Adipocyte (in vitro differentiated cells): Measurements from ENCODE around the gene IFNG-AS1.
A peak's percentile ranks its signal among the peaks of the same experiment; 100 is the strongest.

ENCODE experiments used
- DNase-seq: peaks from one replicate; pipeline ENCODE4 v3.0.0-alpha.2; 2015; ENCODE audit warnings: low read depth
- H3K27me3 ChIP-seq: replicated peaks from 2 replicates; pipeline ENCODE4 v1.7.0; 2013; ENCODE audit warnings: mild to moderate bottlenecking, low read length, moderate library complexity; ENCODE audit not compliant: control insufficient read depth, insufficient read depth
- H3K36me3 ChIP-seq: 2 replicates; pipeline ENCODE4 v1.7.0; 2013; ENCODE audit warnings: low read length, mild to moderate bottlenecking, moderate library complexity; ENCODE audit not compliant: control insufficient read depth, insufficient read depth, severe bottlenecking
- H3K4me1 ChIP-seq: 2 replicates; pipeline ENCODE4 v1.7.0; 2013; ENCODE audit warnings: mild to moderate bottlenecking, low read length, moderate library complexity; ENCODE audit not compliant: control insufficient read depth, insufficient read depth
- H3K4me3 ChIP-seq: 2 replicates; pipeline ENCODE4 v1.7.0; 2013; ENCODE audit warnings: mild to moderate bottlenecking, low read length, moderate library complexity
- H3K9ac ChIP-seq: 2 replicates; pipeline ENCODE4 v1.7.0; 2013; ENCODE audit warnings: mild to moderate bottlenecking, low read length, moderate library complexity
- H3K9me3 ChIP-seq: 2 replicates; pipeline ENCODE4 v1.7.0; 2013; ENCODE audit warnings: mild to moderate bottlenecking, low read length, moderate library complexity; ENCODE audit not compliant: control insufficient read depth

IFNG-AS1 gene

GRCh38 chr12:67989184-67989920, at the start of gene IFNG-AS1:
Gene IFNG-AS1 (plus strand): TSS chr12:67989447.
- Histone ChIP-seq H3K9me3 (no peaks in the 10 kb centered on the region), H3K27me3 (no peaks in the 10 kb centered on the region), H3K9ac (no peak within 1 kb of the TSS), H3K4me1 (no peaks in the 10 kb centered on the region), H3K36me3 (no peaks in the 10 kb centered on the region), H3K4me3 (no peak within 1 kb of the TSS)
- DNase-seq: no peak

DNA sequence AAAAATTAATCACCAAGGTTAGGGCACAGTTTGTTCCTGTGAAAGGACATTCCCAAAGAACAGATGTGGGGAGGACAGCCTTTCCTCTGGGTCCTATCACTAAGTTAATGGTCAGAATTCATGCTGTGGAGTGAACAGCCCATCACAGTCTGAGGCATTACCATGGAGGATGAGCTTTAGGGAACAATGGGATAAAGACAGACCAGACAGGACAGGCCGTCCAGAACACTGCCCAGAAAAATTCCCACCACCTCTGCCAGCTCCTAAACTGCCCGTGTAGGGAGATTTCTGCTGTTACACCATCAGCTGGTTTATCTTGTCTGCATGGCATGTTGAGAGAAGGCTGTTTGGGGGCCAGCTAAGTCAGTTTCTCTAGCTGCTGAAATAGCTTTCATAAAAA, 49.6 kb upstream of the IFNG-AS1 start:
- Histone ChIP-seq H3K9ac (no peak overlapping the region), H3K36me3 (no peaks in the 10 kb centered on the region), H3K27me3 (no peaks in the 10 kb centered on the region), H3K4me1 (peaks cover 26% of the 10 kb centered on the region), H3K4me3 (no peak overlapping the region), H3K9me3 (no peaks in the 10 kb centered on the region)
- no peak for DNase-seq

DNA sequence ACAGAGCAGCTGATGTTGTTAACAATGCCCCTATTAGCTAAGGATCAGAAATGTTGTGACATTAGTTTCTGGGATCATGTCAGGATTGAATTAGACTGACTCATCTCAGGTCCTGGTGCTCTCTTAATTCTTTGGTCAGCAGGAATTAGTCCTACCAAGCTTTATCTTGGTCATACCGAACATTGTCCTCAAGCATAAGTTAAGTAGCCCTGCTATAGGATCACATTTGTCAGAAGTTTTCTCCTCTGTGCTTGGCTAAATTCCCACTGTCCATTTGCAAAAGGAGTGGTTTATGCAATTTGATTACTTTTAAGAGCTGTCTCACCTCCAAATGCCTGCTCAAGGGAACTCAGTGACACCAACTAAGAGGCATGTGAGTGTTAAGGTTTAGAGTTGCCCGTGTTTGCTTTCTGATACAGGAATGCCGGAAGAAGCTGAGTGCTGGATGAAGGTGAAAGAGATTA, 48.4 kb upstream of the IFNG-AS1 start:
- Histone ChIP-seq H3K4me3 (no peak overlapping the region), H3K4me1 (peaks cover 26% of the 10 kb centered on the region)
- DNase-seq: peak; percentile 40

DNA sequence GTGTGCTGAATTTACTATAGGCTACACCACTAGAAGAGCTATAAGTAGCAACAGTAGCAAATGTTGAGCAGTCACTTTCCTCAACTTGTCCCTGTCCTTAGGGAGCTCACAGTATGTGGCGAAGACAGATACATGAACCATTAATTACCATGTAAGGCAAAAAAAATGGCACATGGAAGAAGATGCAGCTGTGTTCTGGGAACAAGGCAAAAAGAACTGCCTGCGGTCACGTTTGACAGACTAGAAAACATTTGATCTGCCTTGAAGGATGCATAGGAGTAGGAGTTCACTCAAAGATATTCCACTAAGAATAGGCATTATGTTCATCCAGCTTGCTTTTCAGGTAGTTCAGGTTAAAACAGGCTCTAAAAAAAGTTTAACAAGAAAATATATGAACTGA, 46.5 kb upstream of the IFNG-AS1 start:
- no peaks in the 10 kb centered on the region for H3K9me3 ChIP-seq
- H3K27me3 ChIP-seq: no peaks in the 10 kb centered on the region
- H3K36me3 ChIP-seq: no peaks in the 10 kb centered on the region
- H3K4me1 ChIP-seq: peaks cover 26% of the 10 kb centered on the region
- H3K4me3 ChIP-seq: no peak overlapping the region
- peak overlapping the region; percentile 44 for H3K9ac ChIP-seq
- no peak for DNase-seq

More for the DNA sequence above, 48.4 kb upstream of the IFNG-AS1 start:
- H3K27me3 ChIP-seq: no peaks in the 10 kb centered on the region
- no peak overlapping the region for H3K9ac ChIP-seq
- H3K9me3 ChIP-seq: no peaks in the 10 kb centered on the region
- no peaks in the 10 kb centered on the region for H3K36me3 ChIP-seq

DNA sequence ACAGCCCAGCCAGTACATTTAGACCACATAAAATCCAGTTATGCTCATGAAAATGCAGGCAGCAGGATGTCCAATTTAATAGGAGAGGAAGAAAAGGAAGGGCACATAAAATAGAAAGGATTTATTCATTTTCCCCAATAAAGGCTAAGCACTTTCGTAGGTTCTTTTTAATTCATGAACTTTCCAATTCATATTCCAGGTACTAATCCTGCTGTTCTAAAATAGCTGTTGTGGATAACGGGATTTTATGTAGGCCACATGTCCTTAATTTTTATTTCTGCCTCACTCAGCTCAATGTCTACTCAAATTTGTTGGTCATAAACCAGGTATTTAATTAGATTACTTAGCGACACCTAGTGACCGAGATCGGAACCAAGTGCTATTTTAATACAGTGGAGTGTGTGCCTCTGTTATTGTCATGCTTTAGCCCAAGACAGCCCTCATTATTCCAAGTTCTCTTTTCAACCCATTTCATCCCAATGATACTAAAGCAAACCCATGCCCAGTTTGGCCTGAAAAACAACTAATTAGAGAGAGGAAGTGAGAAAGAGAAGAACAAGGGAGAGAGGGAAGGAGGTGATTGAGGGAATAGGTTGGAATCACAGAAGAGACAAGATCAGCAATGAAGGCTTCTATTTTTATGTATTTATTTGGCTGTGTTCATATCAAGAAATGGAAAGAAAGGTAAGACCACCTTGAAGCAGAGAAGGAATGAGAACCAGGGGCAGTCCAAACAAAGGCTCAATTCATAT, 45.9 kb upstream of the IFNG-AS1 start:
- Histone ChIP-seq H3K9ac (peak overlapping the region; percentile 44), H3K4me3 (no peak overlapping the region), H3K4me1 (peaks cover 26% of the 10 kb centered on the region), H3K9me3 (no peaks in the 10 kb centered on the region), H3K36me3 (no peaks in the 10 kb centered on the region), H3K27me3 (no peaks in the 10 kb centered on the region)
- DNase-seq: peak; percentile 90

DNA sequence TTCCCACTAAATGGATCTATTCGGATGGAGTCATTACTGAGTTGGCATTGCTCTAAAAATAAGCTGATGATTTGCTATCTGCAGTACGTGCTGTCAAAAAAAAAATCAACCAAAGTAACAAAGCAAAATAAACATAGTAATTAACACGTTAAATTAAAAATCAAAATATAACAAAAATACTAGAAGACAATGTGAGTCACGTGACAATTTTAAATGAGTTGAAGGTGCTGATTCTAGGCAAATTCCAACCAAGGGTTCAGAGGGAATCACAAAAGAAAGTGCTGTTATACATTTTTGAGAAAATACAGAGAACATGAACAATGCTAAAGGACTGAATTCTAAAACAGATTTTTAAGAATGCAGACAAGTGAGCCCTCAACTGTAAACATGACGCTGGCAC, 45.2 kb upstream of the IFNG-AS1 start:
- no peak overlapping the region for H3K4me3 ChIP-seq
- no peak for DNase-seq
- H3K36me3 ChIP-seq: no peaks in the 10 kb centered on the region
- H3K27me3 ChIP-seq: no peaks in the 10 kb centered on the region
- H3K9ac ChIP-seq: no peak overlapping the region
- no peaks in the 10 kb centered on the region for H3K9me3 ChIP-seq
- peaks cover 26% of the 10 kb centered on the region for H3K4me1 ChIP-seq

- Histone ChIP-seq H3K9me3 (no peaks in the 10 kb centered on the region), H3K9ac (no peak overlapping the region), H3K4me1 (no peaks in the 10 kb centered on the region), H3K27me3 (no peaks in the 10 kb centered on the region), H3K36me3 (no peaks in the 10 kb centered on the region), H3K4me3 (no peak overlapping the region)
- no peak for DNase-seq
Measured at GRCh38 chr12:67952787-67953186, 36.5 kb upstream of the IFNG-AS1 start.

GRCh38 chr12:67957383-67957782, 31.9 kb upstream of the IFNG-AS1 start:
- Histone ChIP-seq H3K27me3 (no peaks in the 10 kb centered on the region), H3K4me3 (no peak overlapping the region), H3K4me1 (no peaks in the 10 kb centered on the region), H3K36me3 (no peaks in the 10 kb centered on the region), H3K9me3 (no peaks in the 10 kb centered on the region), H3K9ac (no peak overlapping the region)
- DNase-seq: no peak

GRCh38 chr12:67958187-67958586, 31.1 kb upstream of the IFNG-AS1 start:
- Histone ChIP-seq H3K4me1 (no peaks in the 10 kb centered on the region), H3K9ac (no peak overlapping the region), H3K27me3 (no peaks in the 10 kb centered on the region), H3K9me3 (no peaks in the 10 kb centered on the region), H3K36me3 (no peaks in the 10 kb centered on the region), H3K4me3 (no peak overlapping the region)
- DNase-seq: no peak

- Histone ChIP-seq H3K36me3 (no peaks in the 10 kb centered on the region), H3K9ac (no peak overlapping the region), H3K4me3 (no peak overlapping the region), H3K9me3 (no peaks in the 10 kb centered on the region), H3K27me3 (no peaks in the 10 kb centered on the region), H3K4me1 (peaks cover 4% of the 10 kb centered on the region)
- DNase-seq: no peak
Measured at GRCh38 chr12:67964456-67964855, 24.8 kb upstream of the IFNG-AS1 start.

- no peaks in the 10 kb centered on the region for H3K9me3 ChIP-seq
- no peaks in the 10 kb centered on the region for H3K27me3 ChIP-seq
- H3K4me1 ChIP-seq: peaks cover 4% of the 10 kb centered on the region
- H3K9ac ChIP-seq: no peak overlapping the region
- no peak overlapping the region for H3K4me3 ChIP-seq
- no peaks in the 10 kb centered on the region for H3K36me3 ChIP-seq
- DNase-seq: no peak
Measured at GRCh38 chr12:67966560-67966959, 22.7 kb upstream of the IFNG-AS1 start.
